ENCODE measurements around the gene STUM.

The STUM gene

DNA sequence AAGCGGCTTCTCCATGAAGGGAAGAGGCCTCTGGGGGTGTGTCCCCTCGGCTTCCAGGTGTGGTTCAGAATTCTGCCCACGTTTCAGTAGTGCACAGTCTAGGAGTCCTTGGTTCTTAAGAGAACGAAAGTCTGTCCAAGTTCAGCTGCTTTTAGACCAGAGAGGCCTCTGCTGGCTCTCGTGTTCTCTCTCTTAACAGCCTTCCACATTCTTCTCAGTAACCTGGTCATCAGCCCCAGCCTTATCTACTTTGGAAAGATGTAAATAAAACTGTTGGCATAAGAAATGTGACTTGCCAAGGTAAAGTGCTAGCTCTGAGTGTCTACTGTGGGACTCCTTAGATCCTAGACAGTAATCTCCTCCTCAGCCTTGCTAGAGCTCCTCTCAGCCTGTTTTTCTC lies 15.3 kb upstream of the STUM start:
- H3K4me3 ChIP-seq (replicated peaks; ENCODE audit: low read depth, low read length): no peak overlapping the region
- TF ChIP-seq, protein P1, sequence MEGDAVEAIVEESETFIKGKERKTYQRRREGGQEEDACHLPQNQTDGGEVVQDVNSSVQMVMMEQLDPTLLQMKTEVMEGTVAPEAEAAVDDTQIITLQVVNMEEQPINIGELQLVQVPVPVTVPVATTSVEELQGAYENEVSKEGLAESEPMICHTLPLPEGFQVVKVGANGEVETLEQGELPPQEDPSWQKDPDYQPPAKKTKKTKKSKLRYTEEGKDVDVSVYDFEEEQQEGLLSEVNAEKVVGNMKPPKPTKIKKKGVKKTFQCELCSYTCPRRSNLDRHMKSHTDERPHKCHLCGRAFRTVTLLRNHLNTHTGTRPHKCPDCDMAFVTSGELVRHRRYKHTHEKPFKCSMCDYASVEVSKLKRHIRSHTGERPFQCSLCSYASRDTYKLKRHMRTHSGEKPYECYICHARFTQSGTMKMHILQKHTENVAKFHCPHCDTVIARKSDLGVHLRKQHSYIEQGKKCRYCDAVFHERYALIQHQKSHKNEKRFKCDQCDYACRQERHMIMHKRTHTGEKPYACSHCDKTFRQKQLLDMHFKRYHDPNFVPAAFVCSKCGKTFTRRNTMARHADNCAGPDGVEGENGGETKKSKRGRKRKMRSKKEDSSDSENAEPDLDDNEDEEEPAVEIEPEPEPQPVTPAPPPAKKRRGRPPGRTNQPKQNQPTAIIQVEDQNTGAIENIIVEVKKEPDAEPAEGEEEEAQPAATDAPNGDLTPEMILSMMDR (IDR thresholded peaks at IDR 0.05; ENCODE audit: low read length, missing control alignments): no peak
- no peak for DNase-seq (ENCODE audit: low read depth)

DNA sequence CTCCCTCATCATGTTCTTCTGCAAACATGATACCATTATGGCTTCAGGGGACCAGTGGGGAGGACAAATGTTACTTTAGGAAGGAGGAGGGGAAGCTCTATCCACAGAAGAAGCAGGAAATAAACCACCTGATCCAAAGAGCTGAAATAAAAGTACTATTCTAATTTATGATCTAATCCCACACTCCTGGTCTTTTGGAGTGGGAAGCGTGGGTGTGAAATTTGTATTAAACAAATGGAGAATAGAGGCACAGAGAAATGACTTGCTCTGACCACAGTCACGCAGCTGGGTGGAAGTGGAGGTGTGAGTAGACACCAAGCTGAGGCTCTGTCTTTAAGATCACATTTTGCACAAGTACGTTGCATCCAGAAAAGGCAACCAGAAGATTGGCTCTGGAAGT lies 14.5 kb upstream of the STUM start:
- TF ChIP-seq, protein P1 (IDR thresholded peaks at IDR 0.05; ENCODE audit: low read length, missing control alignments): no peak
- no peak overlapping the region for H3K4me3 ChIP-seq (replicated peaks; ENCODE audit: low read depth, low read length)
- DNase-seq (ENCODE audit: low read depth): no peak

GRCh38 chr1:226534645-226535044 lies 13.9 kb upstream of the STUM start:
- DNase-seq (ENCODE audit: low read depth): no peak
- TF ChIP-seq, protein P1 (IDR thresholded peaks at IDR 0.05; ENCODE audit: low read length, missing control alignments): no peak
- no peak overlapping the region for H3K4me3 ChIP-seq (replicated peaks; ENCODE audit: low read depth, low read length)

GRCh38 chr1:226535666-226536065 lies 12.9 kb upstream of the STUM start:
- TF ChIP-seq, protein P1 (IDR thresholded peaks at IDR 0.05; ENCODE audit: low read length, missing control alignments): no peak
- no peak overlapping the region for H3K4me3 ChIP-seq (replicated peaks; ENCODE audit: low read depth, low read length)
- no peak for DNase-seq (ENCODE audit: low read depth)

GRCh38 chr1:226541231-226541630 lies 7.3 kb upstream of the STUM start:
- no peak for DNase-seq (ENCODE audit: low read depth)
- no peak overlapping the region for H3K4me3 ChIP-seq (replicated peaks; ENCODE audit: low read depth, low read length)
- TF ChIP-seq, protein P1 (IDR thresholded peaks at IDR 0.05; ENCODE audit: low read length, missing control alignments): no peak

GRCh38 chr1:226541631-226542622 lies 6.6 kb upstream of the STUM start:
- H3K4me3 ChIP-seq (replicated peaks; ENCODE audit: low read depth, low read length): no peak overlapping the region
- TF ChIP-seq, protein P1 (IDR thresholded peaks at IDR 0.05; ENCODE audit: low read length, missing control alignments): no peak
- DNase-seq (ENCODE audit: low read depth): peak; percentile 36

All from fibroblast of pulmonary artery (primary cell).